ENCODE results near the gene B4GALT6.

DNA sequence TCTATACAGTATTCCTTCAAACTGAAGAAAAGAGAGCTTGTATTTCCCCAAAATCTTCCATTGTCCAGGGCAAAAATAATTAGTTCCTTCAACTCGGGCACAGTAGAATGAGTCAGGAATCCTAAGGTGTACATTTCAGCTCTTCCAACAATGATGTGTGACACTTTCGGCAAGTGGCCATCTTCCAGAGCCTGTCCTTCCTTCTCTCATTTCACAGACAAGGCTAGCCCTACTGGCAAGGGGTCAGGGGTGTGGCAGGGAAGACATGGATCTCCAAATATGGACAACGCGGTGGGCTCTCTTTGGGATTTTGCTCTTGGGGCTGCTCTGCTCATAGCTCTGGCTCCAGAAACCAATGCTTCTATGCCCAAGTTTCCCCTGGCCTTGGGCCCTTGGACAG is 6.0 kb downstream of the B4GALT6 start:
- TF ChIP-seq, protein P1, sequence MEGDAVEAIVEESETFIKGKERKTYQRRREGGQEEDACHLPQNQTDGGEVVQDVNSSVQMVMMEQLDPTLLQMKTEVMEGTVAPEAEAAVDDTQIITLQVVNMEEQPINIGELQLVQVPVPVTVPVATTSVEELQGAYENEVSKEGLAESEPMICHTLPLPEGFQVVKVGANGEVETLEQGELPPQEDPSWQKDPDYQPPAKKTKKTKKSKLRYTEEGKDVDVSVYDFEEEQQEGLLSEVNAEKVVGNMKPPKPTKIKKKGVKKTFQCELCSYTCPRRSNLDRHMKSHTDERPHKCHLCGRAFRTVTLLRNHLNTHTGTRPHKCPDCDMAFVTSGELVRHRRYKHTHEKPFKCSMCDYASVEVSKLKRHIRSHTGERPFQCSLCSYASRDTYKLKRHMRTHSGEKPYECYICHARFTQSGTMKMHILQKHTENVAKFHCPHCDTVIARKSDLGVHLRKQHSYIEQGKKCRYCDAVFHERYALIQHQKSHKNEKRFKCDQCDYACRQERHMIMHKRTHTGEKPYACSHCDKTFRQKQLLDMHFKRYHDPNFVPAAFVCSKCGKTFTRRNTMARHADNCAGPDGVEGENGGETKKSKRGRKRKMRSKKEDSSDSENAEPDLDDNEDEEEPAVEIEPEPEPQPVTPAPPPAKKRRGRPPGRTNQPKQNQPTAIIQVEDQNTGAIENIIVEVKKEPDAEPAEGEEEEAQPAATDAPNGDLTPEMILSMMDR (IDR thresholded peaks at IDR 0.05), result no peak
- no peak for TF ChIP-seq POLR2A (IDR thresholded peaks at IDR 0.05)
